ENCODE measurements around the gene COL17A1.
A peak's percentile ranks its signal among the peaks of the same experiment; 100 is the strongest.

COL17A1 gene

GRCh38 chr10:104085801-104086400, at the start of gene COL17A1:
Gene COL17A1 (minus strand): TSS chr10:104085880. CDS start chr10:104080673, 5,207 bp downstream.
- no peak for DNase-seq (ENCODE audit: low read depth)

- DNase-seq (ENCODE audit: low read depth) = no peak
Observed at GRCh38 chr10:104130041-104130440, 44.4 kb upstream of the COL17A1 start.

GRCh38 chr10:104128214-104128613, 42.5 kb upstream of the COL17A1 start:
- no peak for DNase-seq (ENCODE audit: low read depth)

GRCh38 chr10:104127411-104127810, 41.7 kb upstream of the COL17A1 start:
- peak; percentile 9 for DNase-seq (ENCODE audit: low read depth)

- no peak for DNase-seq (ENCODE audit: low read depth)
Observed at GRCh38 chr10:104123397-104123796, 37.7 kb upstream of the COL17A1 start.

GRCh38 chr10:104122225-104123107, 36.8 kb upstream of the COL17A1 start:
- DNase-seq (ENCODE audit: low read depth) = no peak

GRCh38 chr10:104121485-104122224, 36.0 kb upstream of the COL17A1 start, which contains the start of gene SFR1:
Gene SFR1 (plus strand): TSS chr10:104122171. CDS start chr10:104122184, 13 bp downstream.
- peak; percentile 96 for DNase-seq (ENCODE audit: low read depth)

- peak; percentile 24 for DNase-seq (ENCODE audit: low read depth)
Observed at GRCh38 chr10:104120903-104121484, 35.3 kb upstream of the COL17A1 start.

- no peak for DNase-seq (ENCODE audit: low read depth)
Observed at GRCh38 chr10:104120512-104120902, 34.8 kb upstream of the COL17A1 start.

- DNase-seq (ENCODE audit: low read depth) = no peak
Observed at GRCh38 chr10:104119996-104120395, 34.3 kb upstream of the COL17A1 start.

GRCh38 chr10:104117839-104118323, 32.2 kb upstream of the COL17A1 start:
- no peak for DNase-seq (ENCODE audit: low read depth)

- DNase-seq (ENCODE audit: low read depth) = no peak
Observed at GRCh38 chr10:104113376-104113956, 27.8 kb upstream of the COL17A1 start.

GRCh38 chr10:104109908-104110662, 24.4 kb upstream of the COL17A1 start:
- DNase-seq (ENCODE audit: low read depth) = no peak

GRCh38 chr10:104104926-104105325, 19.2 kb upstream of the COL17A1 start:
- DNase-seq (ENCODE audit: low read depth) = no peak

GRCh38 chr10:104104418-104104817, 18.7 kb upstream of the COL17A1 start:
- no peak for DNase-seq (ENCODE audit: low read depth)

- no peak for DNase-seq (ENCODE audit: low read depth)
Observed at GRCh38 chr10:104103956-104104355, 18.3 kb upstream of the COL17A1 start.

GRCh38 chr10:104101902-104102301, 16.2 kb upstream of the COL17A1 start:
- no peak for DNase-seq (ENCODE audit: low read depth)

- no peak for DNase-seq (ENCODE audit: low read depth)
Observed at GRCh38 chr10:104100795-104101194, 15.1 kb upstream of the COL17A1 start.

- DNase-seq (ENCODE audit: low read depth) = no peak
Observed at GRCh38 chr10:104099941-104100340, 14.3 kb upstream of the COL17A1 start.

- DNase-seq (ENCODE audit: low read depth) = no peak
Observed at GRCh38 chr10:104099269-104099668, 13.6 kb upstream of the COL17A1 start.

- DNase-seq (ENCODE audit: low read depth) = no peak
Observed at GRCh38 chr10:104098358-104098925, 12.8 kb upstream of the COL17A1 start.
